IMR-90 (cell line): ENCODE data around the gene GIT2.

Experiments
- BHLHE40 ChIP-seq: fragments of 150-350 bp; IDR thresholded peaks from 2 replicates; pipeline ENCODE4 v1.6.1; 2016; ENCODE audit warnings: mild to moderate bottlenecking, low read depth, low read length
- CEBPB ChIP-seq: IDR thresholded peaks from 2 replicates; pipeline ENCODE4 v1.6.1; 2012; ENCODE audit warnings: low read depth, low read length, improper control_type of control experiment
- FOS ChIP-seq: fragments of 150-350 bp; IDR thresholded peaks from 2 replicates; pipeline ENCODE4 v1.6.1; 2016; ENCODE audit warnings: low read depth, low read length
- MAFK ChIP-seq: IDR thresholded peaks from 2 replicates; pipeline ENCODE4 v1.6.1; 2012; ENCODE audit warnings: low read depth, low read length, improper control_type of control experiment
- MAZ ChIP-seq: IDR thresholded peaks from 2 replicates; pipeline ENCODE4 v1.6.1; 2012; ENCODE audit warnings: low read depth, mild to moderate bottlenecking, low read length, improper control_type of control experiment, moderate library complexity, borderline replicate concordance
- POLR2A ChIP-seq: IDR thresholded peaks from 2 replicates; pipeline ENCODE4 v1.6.1; 2012; ENCODE audit warnings: mild to moderate bottlenecking, low read depth, low read length
- RAD21 ChIP-seq: IDR thresholded peaks from 2 replicates; pipeline ENCODE4 v1.6.1; 2012; ENCODE audit warnings: low read length, improper control_type of control experiment
- RFX5 ChIP-seq: IDR thresholded peaks from 2 replicates; pipeline ENCODE4 v1.8.0; 2012; ENCODE audit warnings: low read depth, mild to moderate bottlenecking, low read length, moderate library complexity
- SMC3 ChIP-seq: fragments of 150-350 bp; IDR thresholded peaks from 2 replicates; pipeline ENCODE4 v1.6.1; 2016; ENCODE audit warnings: low read depth, mild to moderate bottlenecking, antibody characterized with exemption, low read length, moderate library complexity
- USF2 ChIP-seq: fragments of 150-350 bp; IDR thresholded peaks from 2 replicates; pipeline ENCODE4 v1.6.1; 2017; ENCODE audit warnings: mild to moderate bottlenecking, antibody characterized with exemption, low read length, low read depth
- TF ChIP-seq, protein P1 (sequence below): conservative IDR thresholded peaks from 2 replicates; pipeline ENCODE4 v1.5.1; 2012; ENCODE audit warnings: mild to moderate bottlenecking, low read depth, low read length, improper control_type of control experiment

DNA sequence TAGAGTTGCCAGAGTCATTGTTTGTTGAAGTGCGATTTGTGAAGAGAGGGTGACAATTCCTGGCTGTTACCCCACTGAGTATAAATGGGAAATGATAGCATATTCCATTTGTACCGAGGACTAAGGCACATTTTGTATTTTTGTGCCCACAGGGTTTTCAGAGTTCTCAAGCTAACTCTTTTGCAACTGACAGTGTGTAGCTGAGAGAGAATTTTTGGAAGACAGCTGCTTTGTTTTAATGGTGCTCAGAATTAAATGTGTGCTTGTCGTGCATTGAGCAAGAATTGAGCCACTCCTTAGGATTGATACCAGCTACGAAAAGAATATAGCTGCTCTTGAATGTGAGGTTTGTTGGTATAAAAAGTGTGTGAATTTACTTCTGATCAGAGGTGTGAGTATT lies 24.8 kb upstream of the GIT2 start:
- TF ChIP-seq POLR2A = no peak
- TF ChIP-seq RAD21 = no peak
- TF ChIP-seq MAFK = no peak
- TF ChIP-seq, protein P1, sequence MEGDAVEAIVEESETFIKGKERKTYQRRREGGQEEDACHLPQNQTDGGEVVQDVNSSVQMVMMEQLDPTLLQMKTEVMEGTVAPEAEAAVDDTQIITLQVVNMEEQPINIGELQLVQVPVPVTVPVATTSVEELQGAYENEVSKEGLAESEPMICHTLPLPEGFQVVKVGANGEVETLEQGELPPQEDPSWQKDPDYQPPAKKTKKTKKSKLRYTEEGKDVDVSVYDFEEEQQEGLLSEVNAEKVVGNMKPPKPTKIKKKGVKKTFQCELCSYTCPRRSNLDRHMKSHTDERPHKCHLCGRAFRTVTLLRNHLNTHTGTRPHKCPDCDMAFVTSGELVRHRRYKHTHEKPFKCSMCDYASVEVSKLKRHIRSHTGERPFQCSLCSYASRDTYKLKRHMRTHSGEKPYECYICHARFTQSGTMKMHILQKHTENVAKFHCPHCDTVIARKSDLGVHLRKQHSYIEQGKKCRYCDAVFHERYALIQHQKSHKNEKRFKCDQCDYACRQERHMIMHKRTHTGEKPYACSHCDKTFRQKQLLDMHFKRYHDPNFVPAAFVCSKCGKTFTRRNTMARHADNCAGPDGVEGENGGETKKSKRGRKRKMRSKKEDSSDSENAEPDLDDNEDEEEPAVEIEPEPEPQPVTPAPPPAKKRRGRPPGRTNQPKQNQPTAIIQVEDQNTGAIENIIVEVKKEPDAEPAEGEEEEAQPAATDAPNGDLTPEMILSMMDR = no peak
- no peak for TF ChIP-seq CEBPB
- TF ChIP-seq BHLHE40 = no peak
- TF ChIP-seq FOS = no peak
- TF ChIP-seq RFX5 = no peak
- no peak for TF ChIP-seq USF2
- TF ChIP-seq MAZ = no peak
- TF ChIP-seq SMC3 = no peak
